RPMI7951 (cell line): ENCODE data around the gene BCL3. TPM values are rescaled to one million over a fixed set of nuclear protein-coding genes. Genes with fewer than 3 reads are reported as not detected.

Source experiments
- DNase-seq: peaks from one replicate; pipeline ENCODE4 v3.0.0-alpha.2; 2012; ENCODE audit warnings: low read depth
- total RNA-seq: library from RNA; depleted of rRNA; stranded (reverse); fragments of >200 nt; shearing (Covaris generic); gene quantifications from 2 replicates; pipeline ENCODE4 v1.2.3, GENCODE V29; 2014

Gene BCL3
- total RNA-seq, 1 experiment from 2014 or later: 22.6 TPM

DNA sequence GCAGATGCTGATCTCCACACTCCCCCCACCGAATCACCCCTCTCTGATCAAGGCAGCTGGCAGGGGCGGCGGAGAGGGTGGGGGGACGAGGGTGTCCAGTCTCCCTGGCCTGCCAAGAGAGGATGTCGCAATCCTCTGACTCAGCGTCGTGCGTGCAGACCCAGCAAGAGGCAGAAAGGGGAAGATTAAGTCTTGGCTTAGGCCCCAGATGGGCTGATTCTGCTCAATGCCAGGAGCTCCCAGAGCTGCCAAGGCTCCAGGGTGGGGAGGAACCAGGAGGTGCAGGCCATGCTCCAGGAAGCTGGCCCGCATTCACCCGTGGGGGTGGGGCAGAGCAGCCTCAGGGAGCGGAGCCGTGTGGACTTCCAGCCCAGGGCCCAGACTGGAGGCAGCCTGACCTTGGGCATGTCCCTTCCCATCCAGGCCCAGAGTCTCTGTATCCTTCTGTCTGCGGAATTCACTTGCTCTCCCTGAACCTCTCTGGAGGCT, 6.6 kb upstream of the BCL3 start:
- DNase-seq: peak; percentile 100

DNA sequence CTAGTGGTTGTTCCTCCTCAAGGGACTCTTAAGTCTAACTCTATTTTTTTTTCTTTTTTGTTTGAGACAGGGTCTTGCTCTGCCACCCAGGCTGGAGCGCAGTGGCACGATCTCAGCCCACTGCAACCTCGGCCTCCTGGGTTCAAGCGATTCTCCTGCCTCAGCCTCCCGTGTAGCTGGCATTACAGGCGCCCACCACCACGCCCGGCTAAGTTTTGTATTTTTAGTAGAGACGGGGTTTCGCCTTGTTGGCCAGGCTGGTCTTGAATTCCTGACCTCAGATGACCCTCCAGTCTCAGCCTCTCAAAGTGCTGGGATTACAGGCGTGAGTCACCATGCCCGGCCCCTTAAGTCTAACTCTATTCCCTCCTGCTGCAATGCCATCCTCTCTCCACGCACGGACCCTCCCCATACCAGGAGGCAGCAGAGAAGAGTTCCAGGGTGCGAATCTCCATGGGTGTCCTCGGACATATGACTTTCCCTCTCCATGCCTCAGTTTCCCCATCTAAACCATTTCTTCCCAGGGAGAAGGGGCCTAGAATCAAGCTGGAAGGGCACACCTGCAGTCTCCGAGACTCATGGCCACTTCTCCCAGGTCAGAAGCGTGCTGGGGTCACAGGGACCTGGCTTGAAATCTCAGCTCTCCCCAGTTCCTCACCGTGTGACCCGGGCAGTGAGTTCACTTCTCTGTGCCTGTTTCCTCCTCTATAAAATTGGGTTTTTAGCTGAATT, 6.0 kb upstream of the BCL3 start:
- DNase-seq: peak; percentile 86

DNA sequence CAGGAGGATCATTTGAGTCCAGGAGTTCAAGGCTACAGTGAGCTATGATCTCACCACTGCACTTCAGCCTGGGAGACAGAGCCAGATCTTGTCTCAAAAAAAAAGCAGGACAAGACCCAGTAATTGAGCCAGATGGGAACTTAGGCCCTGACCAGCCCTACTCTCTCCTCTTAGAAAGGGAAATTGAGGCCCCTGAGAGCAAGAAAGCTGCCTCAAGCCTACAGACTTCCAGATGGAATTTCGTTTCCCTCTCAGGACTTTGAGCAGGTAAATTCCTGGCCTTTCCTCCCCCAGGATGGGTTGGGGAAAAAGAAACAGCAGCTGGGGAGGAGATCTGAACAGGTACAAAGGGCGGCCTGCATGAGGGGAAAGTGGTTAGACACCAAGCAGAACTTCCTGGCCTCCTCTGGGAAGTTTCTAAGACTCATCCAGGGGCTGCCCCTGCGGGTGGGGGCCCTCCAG, 3.6 kb upstream of the BCL3 start:
- no peak for DNase-seq

DNA sequence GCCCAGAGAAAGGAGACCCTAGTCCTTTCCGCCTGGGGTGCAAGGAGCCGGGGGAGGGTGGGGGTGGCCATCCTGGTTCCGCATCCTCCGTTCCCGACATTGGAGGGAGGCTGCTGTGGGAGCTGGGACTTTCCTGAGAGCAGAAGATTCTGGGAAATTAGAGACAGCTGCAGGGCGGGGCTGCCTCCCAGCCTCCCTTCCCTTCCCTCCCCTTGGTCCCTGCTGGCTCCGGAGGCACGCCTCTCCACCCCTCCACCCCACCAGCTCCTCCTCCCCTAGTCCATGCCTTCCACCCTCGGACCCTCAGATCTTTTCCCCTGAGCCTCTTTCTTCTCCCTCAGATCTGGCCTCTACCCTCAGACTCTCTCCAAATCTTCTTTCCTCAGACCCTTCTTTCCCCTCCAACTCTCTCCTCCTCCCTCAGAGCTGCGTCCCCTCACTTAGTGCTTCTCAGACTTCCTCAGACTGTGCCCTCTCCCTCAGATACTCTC, 3.1 kb upstream of the BCL3 start:
- DNase-seq: peak; percentile 88

DNA sequence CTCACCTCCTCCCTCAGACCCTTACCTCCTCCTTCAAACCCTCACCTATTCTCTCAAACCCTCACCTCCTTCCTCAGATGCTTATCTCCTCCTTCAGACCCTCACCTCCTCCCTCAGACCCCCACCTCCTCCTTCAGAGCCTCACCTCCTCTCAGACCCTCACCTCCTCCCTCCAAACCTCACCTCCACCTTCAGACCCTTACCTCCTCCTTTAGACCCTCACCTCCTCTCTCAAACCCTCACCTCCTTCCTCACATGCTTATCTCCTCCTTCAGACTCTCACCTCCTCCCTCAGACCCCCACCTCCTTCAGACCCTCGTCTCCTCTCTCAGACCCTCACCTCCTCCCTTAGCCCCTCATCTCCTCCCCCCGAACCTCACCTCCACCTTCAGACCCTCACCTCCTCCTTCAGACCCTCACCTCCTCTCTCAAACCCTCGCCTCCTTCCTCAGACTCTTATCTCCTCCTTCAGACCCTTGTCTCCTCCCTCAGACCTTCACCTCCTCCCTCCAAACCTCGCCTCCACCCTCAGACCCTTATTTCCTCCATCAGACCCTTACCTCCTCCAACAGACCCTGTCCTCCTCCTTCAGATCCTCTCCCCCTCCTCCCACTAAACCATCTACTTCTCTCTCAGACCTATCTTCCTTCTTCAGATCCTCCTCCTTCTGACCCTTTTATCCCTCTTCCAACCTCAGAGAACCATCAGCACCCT, 2.5 kb upstream of the BCL3 start:
- DNase-seq: no peak

DNA sequence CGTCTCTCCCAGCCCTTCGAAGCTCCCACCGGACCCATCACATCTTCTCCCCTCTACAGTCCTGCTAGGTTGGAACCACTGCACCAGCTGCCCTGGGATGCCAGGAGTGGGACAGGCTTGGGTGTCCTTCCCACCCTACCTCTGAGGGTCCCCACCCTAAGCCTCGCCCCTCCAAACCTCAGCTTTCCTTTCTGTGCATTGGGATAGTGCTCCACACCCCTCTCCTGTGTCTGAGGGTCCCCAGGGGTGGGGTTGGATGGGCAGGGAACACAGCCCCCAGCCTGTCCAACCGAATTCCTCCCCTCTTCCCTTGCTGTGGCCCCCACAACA, 1.9 kb upstream of the BCL3 start:
- no peak for DNase-seq

DNA sequence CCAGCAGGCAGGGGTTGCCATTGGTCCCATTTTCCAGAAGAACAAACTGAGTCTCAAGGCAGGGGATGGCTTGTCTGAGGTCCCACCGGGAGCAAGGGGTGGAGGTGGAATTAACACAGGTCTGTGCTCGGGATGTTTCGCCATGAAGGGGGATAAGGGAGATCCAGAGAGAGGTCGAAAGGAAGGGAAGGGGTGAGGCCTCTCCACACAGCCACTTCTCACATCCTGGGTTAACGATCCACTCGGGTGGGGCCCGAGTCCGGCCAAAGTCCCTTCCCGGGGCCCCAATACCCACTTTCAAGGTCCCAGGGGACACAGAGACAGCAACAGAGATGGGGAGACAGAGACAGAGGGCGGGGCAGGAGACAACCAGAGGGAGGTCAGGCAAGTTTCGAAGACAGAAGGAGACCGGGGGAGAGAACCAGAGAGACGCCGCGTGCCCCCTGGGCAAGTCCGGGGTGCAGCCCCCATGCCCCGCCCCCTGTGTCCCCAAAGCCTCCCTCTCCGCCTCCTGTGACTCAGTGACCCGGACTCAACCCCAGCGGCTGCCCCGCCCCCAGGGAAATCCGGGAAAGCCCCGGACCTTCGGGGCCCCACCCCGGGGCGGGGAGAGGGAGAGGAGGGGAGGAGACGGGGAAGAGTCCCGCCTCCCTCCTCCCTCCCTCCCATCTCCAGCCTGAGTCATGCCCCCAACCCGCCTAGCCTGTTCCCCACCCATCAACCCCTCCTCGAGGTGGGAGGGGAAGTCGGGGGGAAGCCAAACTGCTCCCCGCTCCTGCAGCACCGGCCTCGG, 1.4 kb upstream of the BCL3 start:
- DNase-seq: peak; percentile 98

DNA sequence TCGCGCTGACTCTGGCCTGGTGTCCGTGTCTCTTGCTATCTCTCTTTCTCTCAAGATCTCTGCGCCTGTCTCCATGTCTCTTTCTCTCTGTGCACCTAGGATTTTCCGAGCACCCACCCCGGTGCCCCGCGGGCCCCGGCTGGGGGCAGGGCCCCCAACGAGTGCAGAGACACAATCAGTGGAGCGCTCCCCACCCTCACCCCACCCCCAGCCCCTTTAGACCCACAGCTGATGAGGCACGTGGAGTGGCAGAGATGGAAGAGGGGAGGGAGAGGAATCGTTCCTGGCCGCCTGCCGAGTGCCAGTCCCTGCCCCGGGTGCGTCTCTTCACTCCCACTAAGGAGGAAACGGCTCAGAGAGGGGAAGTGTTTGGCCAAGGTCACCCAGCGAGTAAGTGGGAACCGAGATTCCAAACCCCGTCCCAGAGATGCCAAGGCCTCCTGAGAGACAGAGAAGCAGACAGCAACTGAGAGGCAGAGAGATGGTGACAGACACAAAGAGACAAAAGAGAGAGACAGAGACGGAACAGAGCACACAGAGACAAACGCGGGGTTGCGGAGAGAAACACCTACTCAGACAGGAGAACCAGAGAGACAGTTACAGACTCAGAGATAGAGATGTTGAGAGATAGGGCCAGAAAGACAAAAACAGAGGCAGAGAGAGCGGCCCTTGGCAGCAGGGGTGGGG, 626 bp upstream of the BCL3 start:
- DNase-seq: peak; percentile 84

DNA sequence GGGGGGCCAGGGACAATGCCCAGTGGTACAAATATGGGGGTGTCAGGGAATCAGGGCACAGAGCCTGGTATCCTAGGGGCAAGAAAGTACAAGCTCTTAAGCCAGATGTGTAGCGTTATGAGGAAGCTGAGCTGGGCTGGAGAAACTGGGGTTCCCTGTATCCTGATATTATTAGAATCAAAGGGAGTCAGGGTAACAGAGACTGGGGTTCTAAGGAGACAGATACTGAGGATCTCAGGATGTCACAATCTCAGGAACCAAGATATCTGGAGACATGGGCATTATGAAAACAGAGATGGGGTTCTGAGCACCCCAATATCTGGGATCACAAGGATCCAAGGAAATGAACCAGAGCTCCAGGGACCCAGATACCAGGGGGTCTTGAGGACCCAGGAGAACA, 784 bp downstream of the BCL3 start:
- no peak for DNase-seq

DNA sequence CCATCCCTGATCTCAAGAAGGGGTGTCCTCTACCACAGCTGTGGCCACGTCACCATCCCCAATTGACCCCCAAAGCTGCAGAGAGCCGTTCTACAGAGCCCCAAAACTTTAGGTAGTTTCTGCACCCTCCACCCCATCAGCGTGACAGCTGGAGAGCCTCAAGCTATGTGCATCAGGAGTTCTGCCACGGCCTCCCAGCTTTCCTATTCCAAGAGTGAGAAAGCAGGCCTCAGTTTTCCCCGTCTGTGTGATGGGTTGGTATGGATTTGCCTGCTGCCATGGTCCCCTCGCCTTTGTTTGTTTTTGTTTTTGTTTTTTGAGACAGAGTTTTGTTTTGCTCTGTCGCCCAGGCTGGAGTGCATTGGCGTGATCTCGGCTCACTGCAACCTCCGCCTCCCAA, 1.5 kb downstream of the BCL3 start:
- DNase-seq: no peak

DNA sequence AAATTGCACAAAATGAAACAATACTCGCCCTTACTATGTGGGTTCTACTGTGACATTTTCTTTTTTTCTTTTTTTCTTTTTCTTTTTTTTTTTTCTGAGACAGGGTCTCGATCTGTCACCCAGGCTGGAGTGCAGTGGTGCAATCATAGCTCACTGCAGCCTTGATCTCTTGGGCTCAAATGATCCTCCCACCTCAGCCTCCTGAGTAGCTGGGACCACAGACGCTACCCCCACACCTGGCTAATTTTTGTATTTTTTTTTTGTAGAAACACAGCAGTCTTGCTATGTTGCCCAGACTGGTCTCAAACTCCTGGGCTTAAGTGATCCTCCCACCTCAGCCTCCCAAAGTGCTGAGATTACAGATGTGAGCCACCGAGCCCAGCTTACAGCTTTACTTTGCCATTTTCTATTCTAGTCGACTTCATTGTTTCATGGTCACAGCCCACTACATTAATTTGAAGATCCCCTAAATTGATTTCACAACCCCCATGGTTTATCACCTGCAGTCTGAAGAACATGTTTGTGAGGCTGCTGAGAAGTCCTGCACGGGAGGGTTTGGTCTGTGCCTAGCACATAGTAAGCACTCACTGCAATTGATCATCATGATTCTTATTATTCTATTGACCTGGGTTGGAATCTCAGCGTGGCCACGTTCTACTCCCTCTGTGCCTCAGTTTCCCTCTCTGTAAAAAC, 3.8 kb downstream of the BCL3 start:
- DNase-seq: no peak

DNA sequence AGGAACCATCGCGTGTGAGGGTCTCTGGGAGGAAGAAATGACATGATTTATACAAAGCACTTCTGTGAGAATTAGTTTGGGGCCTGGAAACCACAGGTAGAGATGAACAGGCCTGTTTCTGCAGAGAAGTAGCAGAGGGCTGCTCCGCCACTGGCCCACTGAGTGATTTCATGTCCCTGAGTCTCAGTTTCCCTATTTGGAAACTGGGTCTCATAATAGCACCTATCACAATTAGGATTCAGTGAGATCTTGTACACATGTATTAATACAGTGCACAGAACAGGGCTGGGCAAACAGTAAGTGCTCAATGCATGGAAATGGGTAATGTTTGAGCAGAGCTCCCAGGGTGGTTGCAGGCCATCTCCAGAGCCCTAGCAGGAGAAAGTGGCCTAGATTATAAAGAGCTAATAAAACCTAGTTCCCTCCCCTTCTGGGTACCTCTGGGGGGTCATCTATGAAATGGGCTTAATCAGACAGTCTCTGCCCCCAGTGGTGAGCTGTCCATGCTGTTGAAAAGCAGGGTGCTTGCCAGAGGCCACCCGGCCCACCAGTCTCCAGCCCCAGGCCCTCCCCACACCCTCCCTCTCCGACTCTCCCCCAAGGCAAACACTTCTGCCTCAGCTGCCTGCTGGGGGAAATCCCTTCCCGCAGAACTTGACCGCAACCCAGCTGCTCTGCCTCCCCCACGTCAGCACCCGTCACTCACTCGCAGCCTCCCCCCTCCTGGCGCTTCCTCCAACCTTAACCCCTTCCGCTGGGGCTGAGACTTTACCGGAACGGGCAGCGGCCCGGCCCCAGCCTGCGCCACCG, 4.5 kb downstream of the BCL3 start:
- DNase-seq: peak; percentile 99

DNA sequence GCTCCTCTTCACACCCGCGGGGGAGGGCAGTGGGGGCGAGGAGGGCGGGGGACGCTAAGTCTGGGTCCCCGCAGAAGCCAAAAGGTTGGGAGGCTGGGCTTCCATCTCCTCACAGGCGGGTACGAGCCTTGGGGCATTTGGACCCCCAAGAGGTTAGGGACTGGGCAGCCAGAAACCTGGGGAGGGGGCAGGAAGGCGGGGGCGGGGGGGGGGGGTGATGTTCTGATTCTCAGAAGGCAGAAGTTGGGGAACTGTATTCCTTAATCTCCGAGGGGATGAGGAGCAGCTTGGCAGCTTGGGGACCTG, 5.1 kb downstream of the BCL3 start:
- DNase-seq: no peak

DNA sequence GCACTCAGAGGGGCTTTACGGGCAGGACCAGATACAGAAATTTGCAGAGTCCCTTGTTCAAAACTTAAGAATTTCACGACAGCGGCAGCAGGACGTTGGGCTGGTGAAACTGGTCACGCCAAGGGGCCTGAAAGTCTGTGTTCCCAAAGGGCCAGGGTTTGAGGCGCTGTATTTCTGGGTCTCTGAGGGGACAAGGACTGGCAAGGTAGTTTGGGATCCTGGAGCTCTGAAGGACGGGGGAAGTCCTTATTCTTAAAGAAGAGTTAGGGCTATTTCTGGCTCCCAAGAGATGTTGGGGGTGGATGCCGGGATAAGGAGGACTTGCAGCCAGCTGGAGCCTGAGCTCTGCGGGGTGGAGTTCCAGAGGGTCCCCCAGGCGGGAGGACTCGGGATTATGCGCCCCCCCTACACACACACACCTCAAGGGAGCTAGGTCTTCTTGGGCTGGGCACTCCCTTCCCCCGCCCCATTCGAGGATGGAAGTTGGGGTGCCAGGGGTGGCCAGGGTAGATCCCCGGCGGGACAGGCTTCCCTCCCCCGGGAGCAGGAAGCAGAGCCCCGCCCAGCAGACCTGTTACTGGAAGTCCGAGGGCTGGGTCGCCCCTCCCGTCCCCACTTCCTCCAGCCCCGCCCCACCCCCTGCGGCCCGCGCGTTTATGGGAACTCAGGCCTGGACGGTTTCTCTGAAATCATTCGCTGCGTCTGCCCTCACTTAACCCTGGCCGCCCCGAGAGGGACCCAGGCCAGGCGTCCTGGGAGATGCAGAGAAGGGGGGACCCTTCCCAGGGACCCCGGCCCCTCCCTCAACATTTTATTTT, 5.6 kb downstream of the BCL3 start:
- DNase-seq: peak; percentile 92

DNA sequence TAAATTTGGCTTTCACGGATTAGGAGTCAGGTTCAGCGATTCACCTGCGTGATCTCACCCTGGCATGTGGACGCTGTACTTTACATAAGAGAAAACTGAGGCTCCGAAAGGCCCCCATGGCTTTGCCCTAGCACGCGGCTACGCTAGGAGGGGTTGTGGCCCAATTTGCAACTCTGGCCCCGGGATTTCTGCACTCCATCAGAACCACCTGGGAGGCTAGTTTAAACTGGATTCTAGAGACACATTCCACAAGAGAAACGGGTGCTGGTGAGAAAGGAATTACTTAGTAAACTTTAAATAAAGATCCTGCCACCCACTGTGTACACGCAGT, 6.2 kb downstream of the BCL3 start:
- DNase-seq: no peak

DNA sequence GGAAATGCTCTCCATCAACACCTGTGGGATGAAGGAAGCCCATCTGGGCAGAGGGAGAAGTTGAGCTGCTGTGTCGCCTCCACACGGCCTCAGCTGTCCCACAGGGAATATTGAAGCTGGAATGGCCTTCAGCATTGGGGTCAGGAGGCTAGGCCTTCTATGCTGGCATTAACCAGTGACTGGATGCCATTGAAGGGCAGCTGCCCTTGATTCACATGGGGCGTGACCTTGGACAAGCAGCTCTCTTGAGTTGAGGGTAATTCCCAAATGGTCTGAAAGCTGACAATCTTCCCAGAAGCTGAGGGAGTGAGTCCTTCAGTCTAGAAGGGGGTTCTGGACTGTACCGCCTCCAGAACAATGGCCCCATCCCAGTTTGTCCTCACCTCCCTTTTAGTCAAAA, 6.7 kb downstream of the BCL3 start:
- no peak for DNase-seq

DNA sequence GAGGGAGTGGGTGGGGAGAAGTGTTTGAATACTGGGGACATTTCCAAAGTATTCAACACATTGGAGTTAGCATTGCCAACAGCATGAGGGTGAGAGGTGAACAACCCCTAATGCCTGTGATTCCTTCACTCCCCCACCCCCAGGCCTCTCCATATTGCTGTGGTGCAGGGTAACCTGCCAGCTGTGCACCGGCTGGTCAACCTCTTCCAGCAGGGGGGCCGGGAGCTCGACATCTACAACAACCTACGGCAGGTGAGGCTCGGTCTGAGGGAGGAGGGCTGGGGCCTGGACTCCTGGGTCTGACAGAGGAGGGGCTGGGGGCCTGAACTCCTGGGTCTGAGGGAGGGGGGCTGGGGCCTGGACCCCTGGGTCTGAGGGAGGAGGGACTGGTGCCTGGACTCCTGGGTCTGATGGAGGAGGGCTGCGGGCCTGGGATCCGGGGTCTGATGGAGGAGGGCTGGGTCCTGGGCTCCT, 7.6 kb downstream of the BCL3 start:
- DNase-seq: no peak

DNA sequence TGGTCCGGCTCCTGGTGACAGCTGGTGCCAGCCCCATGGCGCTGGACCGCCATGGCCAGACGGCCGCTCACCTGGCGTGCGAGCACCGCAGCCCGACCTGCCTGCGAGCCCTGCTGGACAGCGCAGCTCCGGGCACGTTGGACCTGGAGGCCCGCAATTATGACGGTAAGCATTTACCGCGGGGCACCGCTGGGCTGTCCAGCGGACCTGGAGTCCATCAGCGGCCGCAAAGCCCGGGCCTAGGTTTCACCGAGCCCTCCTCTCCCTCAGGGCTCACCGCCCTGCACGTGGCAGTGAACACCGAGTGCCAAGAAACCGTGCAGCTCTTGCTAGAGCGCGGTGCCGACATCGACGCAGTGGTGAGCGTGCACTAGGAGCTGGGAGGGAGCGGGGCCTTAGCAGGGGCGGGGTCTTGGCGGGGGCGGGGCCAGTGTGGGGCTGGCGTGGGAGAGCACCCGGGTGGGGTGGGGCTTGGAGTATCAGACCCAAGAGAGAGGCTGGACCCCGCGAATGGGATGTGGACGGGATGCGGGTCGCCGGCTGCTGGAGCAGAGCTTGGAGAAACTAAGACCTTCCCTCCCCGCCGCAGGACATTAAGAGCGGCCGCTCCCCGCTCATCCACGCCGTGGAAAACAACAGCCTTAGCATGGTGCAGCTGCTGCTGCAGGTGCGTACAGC, 8.7 kb downstream of the BCL3 start:
- no peak for DNase-seq
